ENCODE results near the gene ISLR2. TPM values are rescaled to one million over a fixed set of nuclear protein-coding genes. Genes with fewer than 3 reads are reported as not detected.

Gene ISLR2
- total RNA-seq, 1 experiment from 2014 or later: 0.05 TPM

- Histone ChIP-seq H3K79me2 (ENCODE audit: insufficient read depth, low read length) (no peaks in the 10 kb centered on the region), H3K27ac (ENCODE audit: low read depth, low read length) (no peak overlapping the region), H3K9ac (ENCODE audit: low read length) (no peak overlapping the region), H3K4me2 (ENCODE audit: low read length) (no peak overlapping the region), H3K4me3 (replicated peaks in 1 of 2; ENCODE audit: low read depth in 1 of 2, low read length in 2 of 2) (no peak overlapping the region), H3K36me3 (ENCODE audit: control insufficient read depth in 1 of 2, insufficient read depth in 2 of 2, low read length in 2 of 2) (no peaks in the 10 kb centered on the region), H2AFZ (ENCODE audit: low read depth, low read length, poor library complexity, severe bottlenecking) (no peak overlapping the region), H3K4me1 (ENCODE audit: control insufficient read depth in 1 of 2, insufficient read depth in 2 of 2, low read length in 2 of 2) (no peaks in the 10 kb centered on the region), H4K20me1 (ENCODE audit: insufficient read depth) (no peaks in the 10 kb centered on the region), H3K27me3 (ENCODE audit: insufficient read depth, low read length) (no peaks in the 10 kb centered on the region), H3K9me3 (ENCODE audit: control insufficient read depth in 1 of 2, insufficient read depth in 1 of 2, low read depth in 1 of 2, low read length in 2 of 2) (no peaks in the 10 kb centered on the region), H3K9me2 (ENCODE audit: insufficient read depth) (no peaks in the 10 kb centered on the region)
- ChIA-PET RAD21 (ENCODE audit: low non-redundant PET in 1 of 2, low total read pairs in 2 of 2, uncharacterized antibody in 2 of 2, unreplicated experiment in 2 of 2) (no interaction called here), POLR2A (no interaction called here), CTCF (interaction anchor here (0.8 to 1.2 kb wide), 2 partner anchors 174 to 187 kb away, joined by 3 to 6 read pairs; no protein-coding TSS in a partner anchor)
- no TSS peak for BruUV-seq (replicated peaks)
- DNase-seq (ENCODE audit: low read depth, low spot score) (no peak), ATAC-seq (no peak)
- intact Hi-C loops (cut with micrococcal nuclease): no loop called here
- no peak for TF ChIP-seq SRF (IDR thresholded peaks at IDR 0.05; ENCODE audit: low read depth)
- no peak for TF ChIP-seq RAD21 (IDR thresholded peaks at IDR 0.05; ENCODE audit: low read depth)
- TF ChIP-seq FOSL1 (IDR thresholded peaks at IDR 0.05; ENCODE audit: low read depth): no peak
- TF ChIP-seq CBX3 (IDR thresholded peaks at IDR 0.05; ENCODE audit: low read depth): no peak
- TF ChIP-seq POLR2AphosphoS5 (IDR thresholded peaks at IDR 0.05; ENCODE audit: low read depth, low read length): no peak
- no peak for TF ChIP-seq ATF3 (IDR thresholded peaks at IDR 0.05)
Observed at GRCh38 chr15:74133694-74134386, 3.5 kb downstream of the ISLR2 start.

GRCh38 chr15:74134387-74135027, 4.1 kb downstream of the ISLR2 start:
- intact Hi-C loops (cut with micrococcal nuclease): no loop called here
- peak; percentile 69 for ATAC-seq
- TF ChIP-seq EZH2phosphoT487 (IDR thresholded peaks at IDR 0.05; ENCODE audit: borderline replicate concordance) (no peak), RAD21 (IDR thresholded peaks at IDR 0.05; ENCODE audit: low read depth) (peak; percentile 26; the same call in 1 of the 2 replicates)
- TF ChIP-seq, protein P1, sequence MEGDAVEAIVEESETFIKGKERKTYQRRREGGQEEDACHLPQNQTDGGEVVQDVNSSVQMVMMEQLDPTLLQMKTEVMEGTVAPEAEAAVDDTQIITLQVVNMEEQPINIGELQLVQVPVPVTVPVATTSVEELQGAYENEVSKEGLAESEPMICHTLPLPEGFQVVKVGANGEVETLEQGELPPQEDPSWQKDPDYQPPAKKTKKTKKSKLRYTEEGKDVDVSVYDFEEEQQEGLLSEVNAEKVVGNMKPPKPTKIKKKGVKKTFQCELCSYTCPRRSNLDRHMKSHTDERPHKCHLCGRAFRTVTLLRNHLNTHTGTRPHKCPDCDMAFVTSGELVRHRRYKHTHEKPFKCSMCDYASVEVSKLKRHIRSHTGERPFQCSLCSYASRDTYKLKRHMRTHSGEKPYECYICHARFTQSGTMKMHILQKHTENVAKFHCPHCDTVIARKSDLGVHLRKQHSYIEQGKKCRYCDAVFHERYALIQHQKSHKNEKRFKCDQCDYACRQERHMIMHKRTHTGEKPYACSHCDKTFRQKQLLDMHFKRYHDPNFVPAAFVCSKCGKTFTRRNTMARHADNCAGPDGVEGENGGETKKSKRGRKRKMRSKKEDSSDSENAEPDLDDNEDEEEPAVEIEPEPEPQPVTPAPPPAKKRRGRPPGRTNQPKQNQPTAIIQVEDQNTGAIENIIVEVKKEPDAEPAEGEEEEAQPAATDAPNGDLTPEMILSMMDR (IDR thresholded peaks at IDR 0.05 in 2 of 3, conservative IDR thresholded peaks at IDR 0.05 in 1 of 3; ENCODE audit: borderline replicate concordance in 1 of 3, insufficient read depth in 1 of 3, low read depth in 2 of 3, low read length in 2 of 3): peak in 2 of 3 experiments; percentile 25 to 53; a peak in 3 of 6 replicates
- no peak overlapping the region for H3K9ac ChIP-seq (ENCODE audit: low read length)
- DNase-seq (ENCODE audit: low read depth, low spot score): no peak
- no peaks in the 10 kb centered on the region for H3K36me3 ChIP-seq (ENCODE audit: control insufficient read depth in 1 of 2, insufficient read depth in 2 of 2, low read length in 2 of 2)
- RAD21 ChIA-PET (ENCODE audit: low non-redundant PET in 1 of 2, low total read pairs in 2 of 2, uncharacterized antibody in 2 of 2, unreplicated experiment in 2 of 2): no interaction called here
- H3K27me3 ChIP-seq (ENCODE audit: insufficient read depth, low read length): no peaks in the 10 kb centered on the region
- H3K4me2 ChIP-seq (ENCODE audit: low read length): no peak overlapping the region
- H3K4me3 ChIP-seq (replicated peaks in 1 of 2; ENCODE audit: low read depth in 1 of 2, low read length in 2 of 2): no peak overlapping the region
- no peak overlapping the region for H2AFZ ChIP-seq (ENCODE audit: low read depth, low read length, poor library complexity, severe bottlenecking)
- H3K9me3 ChIP-seq (ENCODE audit: control insufficient read depth in 1 of 2, insufficient read depth in 1 of 2, low read depth in 1 of 2, low read length in 2 of 2): no peaks in the 10 kb centered on the region
- H3K9me2 ChIP-seq (ENCODE audit: insufficient read depth): no peaks in the 10 kb centered on the region
- no peak overlapping the region for H3K27ac ChIP-seq (ENCODE audit: low read depth, low read length)
- POLR2A ChIA-PET: no interaction called here
- H3K4me1 ChIP-seq (ENCODE audit: control insufficient read depth in 1 of 2, insufficient read depth in 2 of 2, low read length in 2 of 2): no peaks in the 10 kb centered on the region
- BruUV-seq (replicated peaks): no TSS peak
- CTCF ChIA-PET: interaction anchor here (0.8 to 1.2 kb wide), 2 partner anchors 173 to 187 kb away, joined by 3 to 6 read pairs; no protein-coding TSS in a partner anchor
- no peaks in the 10 kb centered on the region for H3K79me2 ChIP-seq (ENCODE audit: insufficient read depth, low read length)
- H4K20me1 ChIP-seq (ENCODE audit: insufficient read depth): no peaks in the 10 kb centered on the region
